HG03520 (cell line): ENCODE results near the gene IGFL3.
"Not testable (repeated sequence)": the region's sequence is repeated elsewhere in the genome, so short reads cannot be mapped to it uniquely, and the experiment has no call there.

Experiments
- ATAC-seq: cut with Tn5 transposase; IDR thresholded peaks from one replicate; pipeline ENCODE4 v1.9.1; 2021; ENCODE audit warnings: mild to moderate bottlenecking, moderate library complexity; ENCODE audit not compliant: unreplicated experiment

Gene IGFL3

DNA sequence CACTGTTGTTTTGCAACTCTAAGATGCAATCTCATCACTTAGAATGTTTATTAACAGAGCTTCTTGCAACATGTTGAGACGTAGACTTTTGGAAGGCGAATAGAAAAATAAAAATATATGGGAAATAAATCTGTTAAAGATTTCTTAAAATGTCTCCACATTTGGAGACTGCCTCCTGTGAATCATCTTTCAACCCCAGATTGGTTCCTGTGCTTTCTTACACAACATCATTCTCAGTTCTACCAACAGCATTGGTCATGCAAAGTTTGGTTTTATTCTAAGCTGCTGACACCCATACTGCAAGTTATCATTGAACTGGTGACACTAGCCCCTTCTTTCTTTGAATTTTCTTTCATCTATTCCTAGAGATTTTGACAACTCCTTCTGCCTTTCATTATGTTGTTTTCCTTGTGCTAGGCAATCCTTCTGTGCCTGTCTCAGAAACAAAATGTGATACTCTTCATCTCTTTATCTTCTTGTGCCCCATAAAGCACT lies 1.6 kb upstream of the IGFL3 start:
- no peak for ATAC-seq

- ATAC-seq: no peak
Measured at GRCh38 chr19:46125447-46125846, 959 bp upstream of the IGFL3 start.

GRCh38 chr19:46118136-46118535 lies 6.4 kb downstream of the IGFL3 start:
- ATAC-seq: no peak

- ATAC-seq: no peak
Measured at GRCh38 chr19:46116121-46116520, 8.4 kb downstream of the IGFL3 start.

GRCh38 chr19:46115396-46116106 lies 8.9 kb downstream of the IGFL3 start:
- ATAC-seq: peak; percentile 64

DNA sequence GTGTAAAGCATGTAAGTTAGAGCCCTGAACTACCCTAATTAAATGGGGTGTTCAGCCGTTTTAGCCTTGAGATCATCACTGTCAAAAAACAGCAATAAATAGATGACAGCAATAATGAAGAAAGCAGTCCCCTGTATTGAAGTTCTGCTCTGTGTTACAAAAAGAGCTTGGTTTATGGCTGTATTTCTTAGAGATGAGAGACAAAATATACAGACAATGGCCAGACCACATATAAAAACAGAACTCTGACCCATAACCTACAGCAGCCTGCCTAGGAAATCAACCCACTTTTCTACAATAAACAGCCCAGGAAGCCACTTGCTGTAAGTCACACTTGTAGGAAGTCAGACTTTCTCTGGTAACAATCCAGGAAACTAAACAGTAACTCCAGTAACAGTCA lies 10.8 kb downstream of the IGFL3 start:
- ATAC-seq: no peak

DNA sequence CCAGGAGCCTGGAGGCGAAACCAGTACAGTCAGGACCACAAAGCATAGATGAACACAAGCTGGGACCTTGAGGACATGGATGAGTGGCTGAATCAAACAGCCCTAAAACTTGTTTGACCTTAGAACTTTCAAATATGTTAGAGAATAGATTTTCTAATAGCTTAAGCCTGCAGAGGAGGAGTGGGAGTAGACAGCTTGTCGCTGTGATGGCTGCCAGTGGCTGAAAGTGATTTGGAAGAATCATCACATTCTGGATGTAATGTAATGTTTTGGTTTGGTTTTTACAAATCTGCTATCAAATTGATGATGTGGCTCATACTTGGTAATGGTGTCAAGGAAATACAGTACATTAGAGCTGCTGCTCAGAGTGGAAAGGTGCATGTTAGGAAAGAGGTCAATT lies 12.0 kb downstream of the IGFL3 start:
- no peak for ATAC-seq

DNA sequence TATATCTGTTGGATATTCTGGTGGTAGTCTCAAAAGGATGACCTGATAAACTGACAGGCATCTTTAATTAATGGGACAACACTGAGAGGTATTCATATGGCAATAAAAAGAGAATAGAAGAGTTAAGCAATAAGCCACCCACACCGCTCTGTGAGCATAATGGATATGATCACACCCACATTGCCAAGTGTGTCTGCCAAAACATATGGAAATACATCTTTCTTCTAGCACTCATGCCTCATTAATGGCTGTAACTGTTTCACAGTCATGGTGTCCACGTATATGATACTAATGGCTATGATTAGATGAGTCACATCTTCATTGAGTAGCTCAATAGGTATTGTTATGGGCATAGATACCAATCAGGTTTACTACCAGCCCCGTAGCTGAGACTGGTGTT lies 13.1 kb downstream of the IGFL3 start:
- ATAC-seq: no peak

GRCh38 chr19:46109876-46110275 lies 14.6 kb downstream of the IGFL3 start:
- no peak for ATAC-seq

DNA sequence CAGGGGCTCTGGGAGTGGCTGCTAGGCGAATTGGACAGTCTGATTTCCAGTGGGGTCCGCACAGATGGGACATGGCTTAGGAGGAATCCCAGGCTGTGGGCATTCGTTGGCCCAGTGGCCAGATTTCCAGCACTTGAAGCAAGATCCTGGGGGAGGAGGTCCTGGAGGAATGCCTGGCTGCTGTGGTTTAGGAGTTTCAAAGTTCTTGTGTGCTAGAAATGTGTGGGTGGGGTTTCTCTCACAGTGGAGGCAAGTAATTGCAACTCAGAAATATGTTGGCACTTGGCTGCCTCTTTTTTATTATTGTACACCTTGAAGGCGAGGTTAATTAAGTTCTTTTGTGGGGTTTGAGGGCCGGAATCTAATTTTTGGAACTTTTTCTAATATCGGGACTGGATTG lies 17.1 kb downstream of the IGFL3 start:
- no peak for ATAC-seq

DNA sequence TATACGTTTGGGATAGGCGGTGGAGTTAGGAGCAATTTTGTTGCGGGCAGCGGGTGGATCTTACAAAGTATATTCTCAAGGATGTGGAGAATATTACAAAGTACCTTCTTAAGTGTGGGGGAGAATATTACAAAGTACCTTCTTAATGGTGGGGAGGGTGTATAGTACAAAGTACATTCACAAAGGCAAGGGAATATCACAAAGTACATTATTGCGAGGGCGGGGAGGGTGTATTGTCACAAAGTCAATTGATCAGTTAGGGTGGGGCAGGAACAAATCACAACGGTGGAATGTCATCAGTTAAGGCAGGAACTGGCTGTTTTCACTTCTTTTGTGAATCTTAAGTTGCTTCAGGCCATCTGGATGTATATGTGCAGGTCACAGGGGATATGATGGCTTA lies 22.2 kb downstream of the IGFL3 start:
- not testable (repeated sequence) for ATAC-seq

DNA sequence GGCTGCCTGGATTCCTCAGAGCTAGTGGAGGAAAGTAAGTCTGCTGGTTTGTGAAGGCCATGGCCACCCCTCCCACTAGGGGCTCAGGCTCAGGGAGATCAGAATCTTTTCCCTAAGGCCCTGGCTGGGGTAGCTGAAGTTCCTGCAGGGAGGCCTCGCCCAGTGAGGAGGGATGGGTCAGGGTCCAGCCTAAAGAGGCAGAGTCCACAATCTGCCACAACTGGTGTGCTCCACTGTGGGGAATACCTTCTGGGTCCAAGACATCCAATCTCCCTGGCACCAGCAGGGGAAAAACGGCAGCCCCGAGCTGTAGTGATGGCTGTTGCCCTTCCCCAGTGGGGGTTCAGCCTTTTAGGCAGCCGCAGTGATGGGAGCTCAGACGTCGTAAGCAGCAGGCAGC lies 23.2 kb downstream of the IGFL3 start:
- ATAC-seq: no peak

GRCh38 chr19:46100344-46100743 lies 24.1 kb downstream of the IGFL3 start:
- ATAC-seq: no peak

- ATAC-seq: no peak
Measured at GRCh38 chr19:46090444-46090843, 34.0 kb downstream of the IGFL3 start.

DNA sequence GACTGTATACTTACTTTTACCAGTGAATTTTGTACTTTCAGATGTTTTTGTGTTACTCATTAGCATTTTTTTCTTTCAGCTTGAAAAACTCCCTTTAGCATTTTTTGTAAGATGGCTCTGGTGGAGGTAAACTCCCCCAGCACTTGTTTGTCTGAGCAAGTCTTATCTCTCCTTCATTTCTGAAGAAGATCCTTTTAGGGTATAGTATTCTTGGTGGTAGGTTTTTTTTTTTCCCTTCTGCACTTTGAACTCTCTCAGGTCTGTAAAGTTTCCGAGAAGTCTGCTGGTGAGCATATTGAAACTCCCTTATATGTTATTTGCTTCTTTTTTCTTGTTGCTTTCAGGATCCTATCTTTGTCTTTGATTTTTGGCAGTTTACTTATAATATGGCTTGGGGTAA lies 35.1 kb downstream of the IGFL3 start:
- ATAC-seq: no peak

- no peak for ATAC-seq
Measured at GRCh38 chr19:46088101-46088500, 36.4 kb downstream of the IGFL3 start.

GRCh38 chr19:46085888-46086287 lies 38.6 kb downstream of the IGFL3 start:
- no peak for ATAC-seq

DNA sequence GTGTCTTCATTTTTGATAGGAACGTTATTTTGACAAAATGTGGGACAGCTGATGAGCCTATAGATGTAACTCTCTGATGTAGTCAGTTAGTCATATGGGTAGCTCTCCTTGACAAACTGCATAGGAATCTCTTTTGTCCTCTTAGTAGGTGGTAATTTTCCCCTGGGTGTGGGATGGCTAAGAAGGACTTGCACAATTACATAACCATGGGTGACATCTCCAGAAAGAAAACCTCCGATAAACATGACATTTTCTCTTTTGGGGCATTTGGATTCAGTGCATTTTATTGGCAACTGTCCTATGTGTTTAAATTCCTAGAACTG lies 41.8 kb downstream of the IGFL3 start:
- no peak for ATAC-seq

DNA sequence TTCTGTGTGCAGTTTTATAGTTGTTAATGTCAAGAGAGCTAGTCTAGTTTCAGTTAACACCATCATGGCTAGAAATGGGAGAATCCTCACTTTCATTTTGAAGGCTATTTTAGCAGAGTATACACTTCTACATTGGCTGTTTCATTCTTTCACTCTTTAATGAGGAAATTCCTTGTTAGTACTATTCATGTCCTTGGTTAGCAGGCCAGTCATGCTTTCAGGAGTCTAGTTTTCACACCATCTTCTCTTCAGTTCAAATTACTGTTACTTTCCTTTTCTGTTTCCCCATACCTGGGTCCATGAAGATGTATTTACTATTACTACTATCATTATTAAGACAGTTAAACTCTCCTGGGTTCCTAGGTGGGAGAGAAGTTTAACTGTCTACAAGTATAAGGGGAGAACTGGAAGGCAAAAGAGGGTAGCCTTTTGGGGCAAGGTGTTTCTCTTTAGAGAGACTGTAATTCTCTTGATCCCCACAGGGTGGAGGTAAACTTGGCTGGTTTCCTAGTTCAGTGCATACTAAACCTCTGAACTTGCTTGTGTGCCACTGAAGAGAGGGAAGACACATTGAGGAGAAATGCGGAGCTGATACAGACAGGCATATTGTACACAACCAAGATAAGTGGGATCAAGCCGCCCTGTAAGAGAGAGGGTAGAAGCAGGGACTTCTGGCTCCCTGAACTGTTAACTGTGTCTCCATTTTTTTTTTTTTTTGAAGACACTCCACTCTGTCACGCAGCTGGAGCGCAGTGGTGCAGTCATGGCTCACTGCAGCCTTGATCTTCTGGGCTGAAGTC lies 42.4 kb downstream of the IGFL3 start:
- ATAC-seq: no peak

- ATAC-seq: no peak
Measured at GRCh38 chr19:46080561-46080960, 43.9 kb downstream of the IGFL3 start.

DNA sequence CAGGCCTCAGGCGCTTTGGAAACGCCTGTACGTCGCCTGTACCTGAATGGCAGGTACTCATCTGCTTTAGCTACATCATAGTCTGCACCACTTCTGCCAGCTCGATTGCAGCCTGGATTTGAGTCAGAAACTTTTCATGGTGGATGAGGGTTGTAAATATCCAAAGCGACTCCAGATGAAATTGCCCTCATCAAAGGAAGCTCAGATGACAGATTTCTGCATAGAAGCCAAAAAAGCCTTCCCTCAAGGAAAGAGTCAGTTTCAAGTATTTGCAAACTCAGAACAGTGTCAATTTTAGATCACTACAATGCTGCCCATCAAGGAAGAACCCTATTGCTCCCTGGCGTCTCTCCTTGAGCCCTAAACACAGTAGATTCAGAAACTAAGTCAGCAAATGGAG lies 44.9 kb downstream of the IGFL3 start:
- no peak for ATAC-seq

DNA sequence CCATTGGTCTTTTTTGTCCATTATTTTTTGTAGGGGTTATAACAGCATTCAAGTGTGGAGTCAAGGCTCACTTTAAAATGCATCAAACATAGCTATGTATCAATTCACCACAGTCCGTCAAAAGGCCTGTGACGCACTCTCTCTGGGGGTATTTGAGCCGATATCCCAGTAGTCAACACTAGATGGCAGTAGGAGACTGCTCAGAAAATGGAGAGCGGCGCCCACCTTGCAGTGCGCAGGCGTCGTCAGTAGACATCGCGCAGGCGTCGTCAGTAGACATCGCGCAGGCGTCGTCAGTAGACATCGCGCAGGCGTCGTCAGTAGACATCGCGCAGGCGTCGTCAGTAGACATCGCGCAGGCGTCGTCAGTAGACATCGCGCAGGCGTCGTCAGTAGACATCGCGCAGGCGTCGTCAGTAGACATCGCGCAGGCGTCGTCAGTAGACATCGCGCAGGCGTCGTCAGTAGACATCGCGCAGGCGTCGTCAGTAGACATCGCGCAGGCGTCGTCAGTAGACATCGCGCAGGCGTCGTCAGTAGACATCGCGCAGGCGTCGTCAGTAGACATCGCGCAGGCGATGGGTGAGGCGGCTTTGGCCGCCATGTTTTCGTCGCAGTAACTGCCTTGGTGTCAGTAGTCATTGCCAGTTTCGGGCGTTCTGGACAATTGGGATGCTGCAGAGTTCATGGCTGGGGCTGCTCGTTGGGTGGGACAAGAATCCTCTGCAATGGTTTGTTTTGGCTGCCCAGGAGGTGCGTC lies 45.7 kb downstream of the IGFL3 start:
- not testable (repeated sequence) for ATAC-seq
